Measurements from ENCODE around the gene CCDC157. TPM values are rescaled to one million over a fixed set of nuclear protein-coding genes. Genes with fewer than 3 reads are reported as not detected.

CCDC157 gene
- total RNA-seq, 1 donor from 2014 or later: 1.0 TPM

DNA sequence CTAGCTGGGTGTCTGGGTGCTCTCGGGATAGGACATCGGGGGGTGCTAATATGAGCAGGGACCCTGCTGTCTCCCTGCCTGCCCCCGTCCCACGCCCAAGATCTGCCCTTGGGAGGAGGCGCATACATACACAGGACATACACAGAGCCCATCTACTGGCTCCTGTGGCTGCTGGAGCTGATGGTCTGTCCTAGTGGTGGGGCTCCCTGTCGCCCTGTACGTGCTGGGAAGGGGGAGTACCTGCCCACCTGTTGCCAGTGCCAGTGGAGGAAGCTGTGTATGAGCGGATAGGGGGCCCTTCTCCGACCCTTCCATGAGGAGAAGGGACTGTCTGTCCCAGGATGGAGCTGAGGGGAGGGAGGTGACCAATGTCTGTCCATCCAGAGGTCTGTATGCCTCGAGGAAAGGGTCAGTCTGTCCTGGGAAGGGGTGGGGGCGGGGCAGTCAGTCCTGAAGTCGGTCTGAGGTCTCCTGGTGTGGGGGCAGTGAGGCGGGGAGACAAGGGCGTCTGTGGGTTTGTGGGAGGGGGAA, 31.0 kb upstream of the CCDC157 start:
- Histone ChIP-seq H3K36me3 (ENCODE audit: control insufficient read depth in 3 of 3, insufficient read depth in 3 of 3, low read length in 3 of 3) (peaks cover 0 to 3% (median 2%) of the 10 kb centered on the region in 3 donors), H3K27ac (ENCODE audit: low read depth, low read length) (peak overlapping the region; percentile 60), H3K9ac (ENCODE audit: low read depth in 1 of 3, low read length in 3 of 3) (peak overlapping the region; percentile 51 to 80 (median 70)), H3K4me3 (ENCODE audit: low read length in 3 of 3) (peak overlapping the region; percentile 74 to 82 (median 80)), H3K27me3 (ENCODE audit: control insufficient read depth in 3 of 3, insufficient read depth in 3 of 3, low read length in 3 of 3) (no peaks in the 10 kb centered on the region), H3K4me1 (ENCODE audit: control insufficient read depth in 3 of 3, insufficient read depth in 3 of 3, low read length in 3 of 3) (peaks cover 33 to 35% (median 34%) of the 10 kb centered on the region in 3 donors), H3K9me3 (ENCODE audit: control insufficient read depth in 3 of 3, low read length in 3 of 3) (no peaks in the 10 kb centered on the region)

DNA sequence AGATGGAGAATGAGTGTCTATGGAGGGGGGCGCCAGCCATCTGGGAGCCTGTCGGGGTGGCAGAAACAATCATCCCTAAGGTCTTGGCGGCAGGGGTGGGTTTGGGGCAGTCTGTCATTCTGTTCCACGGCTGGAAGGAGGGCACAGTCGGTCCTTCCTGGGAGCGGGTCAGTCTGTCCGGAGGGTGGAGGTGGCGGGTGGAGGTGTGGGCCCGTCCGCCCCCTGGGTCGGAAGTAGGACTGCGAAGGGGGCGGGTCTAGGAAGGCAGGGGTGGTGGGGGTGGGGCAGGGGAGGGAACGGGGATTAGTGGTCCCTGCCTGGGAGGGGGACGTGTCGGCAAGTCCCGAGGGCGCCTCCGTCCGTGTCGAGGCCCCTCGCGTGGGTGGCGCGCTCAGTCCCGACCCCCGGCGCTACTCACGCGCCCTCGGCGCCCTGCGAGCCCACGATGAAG, 30.5 kb upstream of the CCDC157 start:
- peak overlapping the region; percentile 74 to 82 (median 80) for H3K4me3 ChIP-seq (ENCODE audit: low read length in 3 of 3)
- H3K9me3 ChIP-seq (ENCODE audit: control insufficient read depth in 3 of 3, low read length in 3 of 3): no peaks in the 10 kb centered on the region
- H3K27ac ChIP-seq (ENCODE audit: low read depth, low read length): peak overlapping the region; percentile 25
- peaks cover 28 to 33% (median 30%) of the 10 kb centered on the region in 3 donors for H3K4me1 ChIP-seq (ENCODE audit: control insufficient read depth in 3 of 3, insufficient read depth in 3 of 3, low read length in 3 of 3)
- peak overlapping the region; percentile 68 to 80 (median 70) for H3K9ac ChIP-seq (ENCODE audit: low read depth in 1 of 3, low read length in 3 of 3)
- H3K36me3 ChIP-seq (ENCODE audit: control insufficient read depth in 3 of 3, insufficient read depth in 3 of 3, low read length in 3 of 3): peaks cover 2 to 4% (median 2%) of the 10 kb centered on the region in 3 donors
- no peaks in the 10 kb centered on the region for H3K27me3 ChIP-seq (ENCODE audit: control insufficient read depth in 3 of 3, insufficient read depth in 3 of 3, low read length in 3 of 3)

DNA sequence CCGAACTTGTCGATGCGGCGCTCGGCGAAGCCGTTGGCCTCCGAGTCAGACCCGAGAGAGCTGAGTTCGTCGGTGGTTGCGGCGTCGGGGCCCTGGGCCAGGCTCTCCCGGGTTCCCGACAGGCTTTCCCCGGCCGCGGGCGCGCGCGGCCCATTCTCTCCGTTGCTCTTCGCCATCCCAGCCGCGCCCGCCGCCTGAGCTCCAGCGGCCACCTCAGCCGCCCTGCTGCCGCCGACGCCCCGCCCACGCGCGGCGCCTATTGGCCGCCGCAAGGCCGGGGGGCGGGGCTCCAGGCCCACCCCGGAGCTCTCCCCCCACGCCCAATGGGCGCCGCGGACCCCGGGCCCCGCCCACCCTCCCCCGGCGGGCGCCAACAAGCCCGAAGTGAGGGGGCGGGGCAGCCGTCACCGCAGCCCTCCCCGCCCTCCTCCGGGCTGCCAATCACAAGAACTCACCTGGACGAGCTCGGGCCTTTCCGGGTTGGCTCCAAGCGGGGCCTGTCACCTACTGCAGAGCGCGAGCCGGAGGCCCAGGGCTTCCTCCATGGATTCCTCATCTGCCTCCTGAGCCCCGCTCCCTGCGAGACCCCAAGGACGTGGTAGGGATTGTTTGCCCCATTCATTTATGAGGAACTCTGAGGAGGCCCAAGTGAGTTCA, 30.0 kb upstream of the CCDC157 start, which contains the start of gene TBC1D10A:
TBC1D10A (minus strand) TSS at position 236 of the 657 bp plus-strand sequence; CDS start at position 176, 60 bp downstream.
- H3K27me3 ChIP-seq (ENCODE audit: control insufficient read depth in 3 of 3, insufficient read depth in 3 of 3, low read length in 3 of 3): no peaks in the 10 kb centered on the region
- H3K9me3 ChIP-seq (ENCODE audit: control insufficient read depth in 3 of 3, low read length in 3 of 3): no peaks in the 10 kb centered on the region
- H3K27ac ChIP-seq (ENCODE audit: low read depth, low read length): peak within 1 kb of the TSS; percentile 60
- peak within 1 kb of the TSS; percentile 68 to 80 (median 70) for H3K9ac ChIP-seq (ENCODE audit: low read depth in 1 of 3, low read length in 3 of 3)
- peaks cover 24 to 28% (median 27%) of the 10 kb centered on the region in 3 donors for H3K4me1 ChIP-seq (ENCODE audit: control insufficient read depth in 3 of 3, insufficient read depth in 3 of 3, low read length in 3 of 3)
- peaks cover 2 to 5% (median 3%) of the 10 kb centered on the region in 3 donors for H3K36me3 ChIP-seq (ENCODE audit: control insufficient read depth in 3 of 3, insufficient read depth in 3 of 3, low read length in 3 of 3)
- peak within 1 kb of the TSS; percentile 74 to 82 (median 80) for H3K4me3 ChIP-seq (ENCODE audit: low read length in 3 of 3)

DNA sequence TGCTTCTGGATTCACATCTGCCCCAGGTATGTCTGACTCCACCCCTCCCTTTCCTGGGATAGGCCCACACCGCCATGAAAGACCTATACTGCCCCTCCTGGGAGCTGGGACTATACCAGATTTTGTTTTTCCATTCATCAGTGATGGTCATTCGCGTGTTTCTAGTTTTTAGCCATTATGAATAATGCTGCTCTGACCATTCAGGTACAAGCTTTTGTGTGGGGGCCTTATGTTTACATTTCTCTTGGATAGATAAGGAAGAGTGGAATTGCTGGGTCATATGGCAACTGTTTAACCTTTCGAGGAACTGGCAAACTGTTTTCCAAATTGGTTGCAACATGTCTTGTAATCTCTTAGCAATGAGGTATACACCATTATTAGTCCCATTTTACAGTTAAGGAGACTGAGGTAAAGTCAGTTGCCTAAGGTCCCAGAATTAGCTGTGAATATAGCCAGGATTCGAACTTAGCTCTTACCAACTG, 28.9 kb upstream of the CCDC157 start:
- Histone ChIP-seq H3K9me3 (ENCODE audit: control insufficient read depth in 3 of 3, low read length in 3 of 3) (no peaks in the 10 kb centered on the region), H3K4me1 (ENCODE audit: control insufficient read depth in 3 of 3, insufficient read depth in 3 of 3, low read length in 3 of 3) (peaks cover 24 to 27% (median 24%) of the 10 kb centered on the region in 3 donors), H3K4me3 (ENCODE audit: low read length in 3 of 3) (no peak overlapping the region), H3K27me3 (ENCODE audit: control insufficient read depth in 3 of 3, insufficient read depth in 3 of 3, low read length in 3 of 3) (no peaks in the 10 kb centered on the region), H3K27ac (ENCODE audit: low read depth, low read length) (no peak overlapping the region), H3K9ac (ENCODE audit: low read depth in 1 of 3, low read length in 3 of 3) (no peak overlapping the region), H3K36me3 (ENCODE audit: control insufficient read depth in 3 of 3, insufficient read depth in 3 of 3, low read length in 3 of 3) (peaks cover 10 to 14% (median 13%) of the 10 kb centered on the region in 3 donors)

DNA sequence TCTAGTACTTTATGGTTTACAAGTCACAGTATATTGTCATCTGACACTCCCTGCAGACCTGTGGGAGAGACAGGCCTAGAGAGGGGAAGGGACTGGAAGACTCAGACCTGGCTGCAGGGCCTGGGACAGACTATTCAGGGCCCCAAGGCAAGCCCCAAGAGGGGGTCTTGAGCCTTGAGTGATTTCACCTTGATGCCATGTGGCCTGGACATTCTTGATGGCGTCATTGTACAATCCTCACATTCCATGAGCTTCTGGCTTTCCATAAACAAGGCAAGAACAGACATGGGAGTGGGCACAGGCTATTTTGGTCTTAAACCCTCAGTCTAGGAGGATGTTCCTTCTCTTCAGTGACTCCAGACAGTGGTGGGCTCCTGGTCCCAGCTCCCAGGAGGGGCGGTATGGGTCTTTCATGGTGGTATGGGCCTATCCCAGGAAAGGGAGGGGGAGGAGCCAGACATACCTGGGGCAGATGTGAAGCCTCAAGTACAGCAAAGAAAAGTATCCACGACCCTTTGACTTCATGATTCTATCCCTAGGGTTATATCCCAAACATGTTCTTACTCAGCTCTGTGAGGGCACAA, 28.2 kb upstream of the CCDC157 start:
- no peak overlapping the region for H3K4me3 ChIP-seq (ENCODE audit: low read length in 3 of 3)
- no peak overlapping the region for H3K9ac ChIP-seq (ENCODE audit: low read depth in 1 of 3, low read length in 3 of 3)
- H3K27ac ChIP-seq (ENCODE audit: low read depth, low read length): no peak overlapping the region
- peaks cover 24 to 27% (median 24%) of the 10 kb centered on the region in 3 donors for H3K4me1 ChIP-seq (ENCODE audit: control insufficient read depth in 3 of 3, insufficient read depth in 3 of 3, low read length in 3 of 3)
- no peaks in the 10 kb centered on the region for H3K9me3 ChIP-seq (ENCODE audit: control insufficient read depth in 3 of 3, low read length in 3 of 3)
- H3K27me3 ChIP-seq (ENCODE audit: control insufficient read depth in 3 of 3, insufficient read depth in 3 of 3, low read length in 3 of 3): no peaks in the 10 kb centered on the region
- peaks cover 16 to 20% (median 19%) of the 10 kb centered on the region in 3 donors for H3K36me3 ChIP-seq (ENCODE audit: control insufficient read depth in 3 of 3, insufficient read depth in 3 of 3, low read length in 3 of 3)

DNA sequence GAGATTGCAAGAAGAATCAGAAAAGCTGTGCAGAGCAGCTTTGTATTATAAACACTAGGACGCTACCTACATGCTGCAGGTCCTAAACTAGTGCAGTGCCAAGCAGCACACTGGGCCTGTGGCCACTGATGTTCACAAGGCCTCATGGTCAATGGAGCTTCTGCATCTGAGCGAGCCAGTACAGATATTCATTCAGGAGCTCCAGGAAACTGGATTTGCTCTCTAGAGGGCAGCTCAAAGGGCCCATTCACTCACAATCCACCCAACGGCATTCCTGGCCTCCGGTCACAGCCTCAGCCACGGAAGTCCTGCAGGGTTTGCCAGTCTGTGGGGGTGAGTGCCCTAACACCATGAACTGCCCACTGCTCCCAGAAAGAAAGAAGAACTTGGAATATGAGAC, 24.3 kb upstream of the CCDC157 start:
- H3K4me1 ChIP-seq (ENCODE audit: control insufficient read depth in 3 of 3, insufficient read depth in 3 of 3, low read length in 3 of 3): peaks cover 10 to 13% (median 12%) of the 10 kb centered on the region in 3 donors
- H3K9ac ChIP-seq (ENCODE audit: low read depth in 1 of 3, low read length in 3 of 3): no peak overlapping the region
- no peaks in the 10 kb centered on the region for H3K27me3 ChIP-seq (ENCODE audit: control insufficient read depth in 3 of 3, insufficient read depth in 3 of 3, low read length in 3 of 3)
- H3K36me3 ChIP-seq (ENCODE audit: control insufficient read depth in 3 of 3, insufficient read depth in 3 of 3, low read length in 3 of 3): peaks cover 54 to 60% (median 56%) of the 10 kb centered on the region in 3 donors
- H3K27ac ChIP-seq (ENCODE audit: low read depth, low read length): no peak overlapping the region
- no peak overlapping the region for H3K4me3 ChIP-seq (ENCODE audit: low read length in 3 of 3)
- no peaks in the 10 kb centered on the region for H3K9me3 ChIP-seq (ENCODE audit: control insufficient read depth in 3 of 3, low read length in 3 of 3)

DNA sequence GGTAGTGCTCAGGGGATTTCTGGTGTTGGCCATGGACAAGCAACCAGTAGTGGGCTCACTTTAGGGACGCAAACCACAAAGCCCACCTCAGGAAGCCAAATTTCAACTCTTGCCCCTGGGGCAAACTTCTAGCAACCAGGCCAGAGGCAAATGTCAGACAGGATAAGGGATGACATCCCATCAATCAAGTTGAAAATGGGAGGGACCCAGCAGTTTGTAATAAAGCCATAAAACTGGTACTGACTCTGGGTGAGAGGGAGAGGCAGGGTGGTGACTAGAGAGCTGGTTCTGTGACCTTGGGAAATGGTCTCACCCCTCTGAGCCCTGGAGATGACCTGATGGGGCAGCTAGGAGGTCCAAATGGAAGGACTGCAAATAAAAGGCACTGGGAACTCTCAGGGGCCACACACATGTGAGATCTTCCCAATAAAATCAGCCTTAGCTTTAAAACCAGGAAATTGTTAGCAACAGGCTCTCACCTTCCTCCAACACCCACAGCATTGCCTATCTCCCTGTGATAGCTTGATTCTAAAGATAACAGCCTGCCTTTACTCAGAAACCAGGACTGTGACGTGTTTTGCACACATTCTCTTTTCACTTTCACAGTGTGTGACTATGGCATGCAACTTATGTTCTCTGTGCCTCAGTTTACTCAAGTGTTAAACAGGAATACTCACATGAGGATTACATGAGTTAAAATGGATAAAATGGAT, 23.7 kb upstream of the CCDC157 start:
- no peak overlapping the region for H3K4me3 ChIP-seq (ENCODE audit: low read length in 3 of 3)
- H3K4me1 ChIP-seq (ENCODE audit: control insufficient read depth in 3 of 3, insufficient read depth in 3 of 3, low read length in 3 of 3): peaks cover 14 to 18% (median 17%) of the 10 kb centered on the region in 3 donors
- H3K36me3 ChIP-seq (ENCODE audit: control insufficient read depth in 3 of 3, insufficient read depth in 3 of 3, low read length in 3 of 3): peaks cover 58 to 65% (median 61%) of the 10 kb centered on the region in 3 donors
- no peak overlapping the region for H3K9ac ChIP-seq (ENCODE audit: low read depth in 1 of 3, low read length in 3 of 3)
- H3K9me3 ChIP-seq (ENCODE audit: control insufficient read depth in 3 of 3, low read length in 3 of 3): no peaks in the 10 kb centered on the region
- no peak overlapping the region for H3K27ac ChIP-seq (ENCODE audit: low read depth, low read length)
- no peaks in the 10 kb centered on the region for H3K27me3 ChIP-seq (ENCODE audit: control insufficient read depth in 3 of 3, insufficient read depth in 3 of 3, low read length in 3 of 3)

DNA sequence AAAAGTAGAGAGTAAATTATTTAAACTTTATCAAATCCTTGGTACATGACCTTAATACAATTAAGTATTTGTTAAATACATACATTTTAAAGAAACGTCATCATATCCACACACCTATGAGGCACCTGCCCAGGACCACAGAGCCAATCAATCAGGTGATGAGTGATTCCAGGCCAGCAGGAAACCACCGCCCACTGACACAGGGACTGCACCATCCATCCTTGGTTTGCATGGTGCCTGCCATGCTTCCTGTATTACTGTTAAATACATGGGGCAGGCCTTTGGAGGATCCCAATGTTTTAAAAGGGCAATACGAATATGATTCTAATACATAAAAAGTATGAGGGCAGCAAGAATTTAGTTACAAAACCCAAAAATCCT, 23.1 kb upstream of the CCDC157 start:
- no peaks in the 10 kb centered on the region for H3K9me3 ChIP-seq (ENCODE audit: control insufficient read depth in 3 of 3, low read length in 3 of 3)
- H3K4me3 ChIP-seq (ENCODE audit: low read length in 3 of 3): no peak overlapping the region
- no peak overlapping the region for H3K27ac ChIP-seq (ENCODE audit: low read depth, low read length)
- H3K27me3 ChIP-seq (ENCODE audit: control insufficient read depth in 3 of 3, insufficient read depth in 3 of 3, low read length in 3 of 3): no peaks in the 10 kb centered on the region
- H3K9ac ChIP-seq (ENCODE audit: low read depth in 1 of 3, low read length in 3 of 3): no peak overlapping the region
- peaks cover 18 to 21% (median 21%) of the 10 kb centered on the region in 3 donors for H3K4me1 ChIP-seq (ENCODE audit: control insufficient read depth in 3 of 3, insufficient read depth in 3 of 3, low read length in 3 of 3)
- peaks cover 62 to 69% (median 65%) of the 10 kb centered on the region in 3 donors for H3K36me3 ChIP-seq (ENCODE audit: control insufficient read depth in 3 of 3, insufficient read depth in 3 of 3, low read length in 3 of 3)

DNA sequence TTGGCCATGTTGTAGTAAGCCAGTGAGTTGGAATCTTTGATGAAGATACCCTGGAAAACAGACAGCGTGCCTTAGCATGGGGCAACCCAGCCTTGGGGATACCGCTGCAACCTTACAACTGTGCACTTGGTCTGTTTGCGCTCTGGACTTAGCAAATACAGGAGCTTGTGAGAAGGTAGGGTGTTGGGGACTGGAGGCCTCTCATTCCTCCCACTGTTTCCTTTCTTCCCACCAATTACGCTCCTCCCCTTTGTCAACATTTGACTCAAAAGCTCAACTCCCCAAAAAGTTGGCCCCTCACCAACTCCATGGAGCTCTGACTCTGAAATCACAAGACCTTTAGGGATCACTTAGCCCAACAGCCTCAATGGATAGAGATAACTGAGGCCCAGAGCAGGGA, 22.2 kb upstream of the CCDC157 start:
- Histone ChIP-seq H3K9ac (ENCODE audit: low read depth in 1 of 3, low read length in 3 of 3) (no peak overlapping the region), H3K27me3 (ENCODE audit: control insufficient read depth in 3 of 3, insufficient read depth in 3 of 3, low read length in 3 of 3) (no peaks in the 10 kb centered on the region), H3K27ac (ENCODE audit: low read depth, low read length) (no peak overlapping the region), H3K4me1 (ENCODE audit: control insufficient read depth in 3 of 3, insufficient read depth in 3 of 3, low read length in 3 of 3) (peaks cover 21 to 27% (median 21%) of the 10 kb centered on the region in 3 donors), H3K9me3 (ENCODE audit: control insufficient read depth in 3 of 3, low read length in 3 of 3) (no peaks in the 10 kb centered on the region), H3K4me3 (ENCODE audit: low read length in 3 of 3) (no peak overlapping the region), H3K36me3 (ENCODE audit: control insufficient read depth in 3 of 3, insufficient read depth in 3 of 3, low read length in 3 of 3) (peaks cover 72 to 79% (median 74%) of the 10 kb centered on the region in 3 donors)
